LNCAP (cell line): Measurements from ENCODE around the gene PDCD4.

Experiments used
- TF ChIP-seq, protein P1 (sequence below): fragments of 450-650 bp; IDR thresholded peaks from 2 replicates; pipeline ENCODE4 v1.5.1; 2017; ENCODE audit warnings: mild to moderate bottlenecking

The PDCD4 gene

DNA sequence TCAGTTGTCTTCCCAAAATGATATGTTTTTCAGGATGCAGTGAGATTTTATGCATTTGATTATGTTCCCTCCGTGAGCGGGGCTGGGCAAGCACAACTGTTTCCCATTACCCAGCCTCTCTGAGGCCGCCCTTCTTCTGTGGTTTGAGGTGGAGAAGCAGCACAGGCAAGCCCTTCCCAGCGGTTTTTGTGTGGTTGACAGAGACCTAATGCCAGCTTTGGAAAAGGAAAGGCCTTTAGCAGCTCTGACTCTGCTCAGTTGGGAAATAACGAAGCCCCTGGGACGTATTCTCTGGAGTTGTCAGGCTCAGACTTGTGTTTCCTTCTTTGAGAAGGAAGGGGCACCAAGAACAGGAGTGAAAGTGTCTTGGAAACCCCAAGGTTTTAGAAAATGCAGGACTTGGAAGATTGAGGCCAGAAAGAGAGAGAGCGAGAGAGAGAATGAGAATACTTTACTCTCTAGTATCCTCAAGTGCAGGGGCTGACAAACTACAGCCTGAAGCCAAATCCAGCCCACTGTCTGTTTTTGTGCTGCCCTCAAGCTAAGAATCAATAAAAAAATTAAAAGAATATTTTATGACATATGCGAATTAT lies 20.6 kb upstream of the PDCD4 start:
- TF ChIP-seq, protein P1, sequence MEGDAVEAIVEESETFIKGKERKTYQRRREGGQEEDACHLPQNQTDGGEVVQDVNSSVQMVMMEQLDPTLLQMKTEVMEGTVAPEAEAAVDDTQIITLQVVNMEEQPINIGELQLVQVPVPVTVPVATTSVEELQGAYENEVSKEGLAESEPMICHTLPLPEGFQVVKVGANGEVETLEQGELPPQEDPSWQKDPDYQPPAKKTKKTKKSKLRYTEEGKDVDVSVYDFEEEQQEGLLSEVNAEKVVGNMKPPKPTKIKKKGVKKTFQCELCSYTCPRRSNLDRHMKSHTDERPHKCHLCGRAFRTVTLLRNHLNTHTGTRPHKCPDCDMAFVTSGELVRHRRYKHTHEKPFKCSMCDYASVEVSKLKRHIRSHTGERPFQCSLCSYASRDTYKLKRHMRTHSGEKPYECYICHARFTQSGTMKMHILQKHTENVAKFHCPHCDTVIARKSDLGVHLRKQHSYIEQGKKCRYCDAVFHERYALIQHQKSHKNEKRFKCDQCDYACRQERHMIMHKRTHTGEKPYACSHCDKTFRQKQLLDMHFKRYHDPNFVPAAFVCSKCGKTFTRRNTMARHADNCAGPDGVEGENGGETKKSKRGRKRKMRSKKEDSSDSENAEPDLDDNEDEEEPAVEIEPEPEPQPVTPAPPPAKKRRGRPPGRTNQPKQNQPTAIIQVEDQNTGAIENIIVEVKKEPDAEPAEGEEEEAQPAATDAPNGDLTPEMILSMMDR = no peak

DNA sequence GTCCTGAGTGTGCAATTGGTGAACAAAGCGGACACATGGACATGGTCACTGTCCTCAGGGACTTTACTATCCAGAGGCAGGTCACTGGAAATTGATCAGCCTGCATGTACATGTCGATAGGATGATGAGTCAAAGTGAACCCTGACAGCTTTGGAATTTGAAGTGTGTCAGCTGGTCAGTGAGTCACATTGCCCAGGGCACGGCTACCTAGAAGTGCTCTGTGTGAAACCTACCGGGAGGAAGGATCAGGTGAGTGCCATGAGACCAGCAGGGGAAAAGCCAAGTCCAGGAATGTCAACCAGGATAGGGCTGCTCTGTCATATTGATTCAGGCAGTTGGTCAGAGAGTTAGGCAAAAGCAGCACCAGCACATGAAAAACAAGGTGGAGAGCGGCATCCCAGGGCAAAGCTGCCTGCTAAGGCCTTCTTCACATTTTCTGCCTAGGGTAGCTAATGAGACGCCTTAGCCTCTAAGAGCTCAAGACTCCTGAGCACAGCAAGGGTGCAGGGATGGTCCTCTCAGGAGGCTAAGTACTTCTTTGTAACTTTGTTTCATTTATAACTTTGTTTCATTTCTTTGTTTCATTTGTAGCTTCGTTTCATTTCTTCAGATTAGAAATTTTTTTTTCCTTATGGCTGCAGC lies 19.4 kb upstream of the PDCD4 start:
- TF ChIP-seq, protein P1 = no peak

DNA sequence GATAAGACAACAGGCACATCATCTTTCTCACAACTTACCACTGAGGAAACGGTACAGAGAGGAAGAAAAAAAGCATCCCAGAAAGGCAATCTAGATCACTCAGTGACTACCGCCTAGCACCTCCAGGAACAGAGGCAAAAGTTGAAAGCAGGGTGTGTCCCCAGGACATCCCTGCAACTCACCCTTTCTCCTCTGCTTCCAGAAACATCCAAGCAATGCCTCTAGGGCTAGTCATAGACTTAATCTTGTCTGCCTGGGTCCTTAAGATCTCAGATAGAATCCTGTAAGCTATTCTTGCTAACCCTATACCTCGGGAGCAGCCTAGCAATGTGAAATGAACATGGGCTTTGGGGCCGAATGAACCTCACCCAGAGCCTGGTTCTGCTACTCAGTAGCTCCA lies 18.8 kb upstream of the PDCD4 start:
- TF ChIP-seq, protein P1 = no peak

DNA sequence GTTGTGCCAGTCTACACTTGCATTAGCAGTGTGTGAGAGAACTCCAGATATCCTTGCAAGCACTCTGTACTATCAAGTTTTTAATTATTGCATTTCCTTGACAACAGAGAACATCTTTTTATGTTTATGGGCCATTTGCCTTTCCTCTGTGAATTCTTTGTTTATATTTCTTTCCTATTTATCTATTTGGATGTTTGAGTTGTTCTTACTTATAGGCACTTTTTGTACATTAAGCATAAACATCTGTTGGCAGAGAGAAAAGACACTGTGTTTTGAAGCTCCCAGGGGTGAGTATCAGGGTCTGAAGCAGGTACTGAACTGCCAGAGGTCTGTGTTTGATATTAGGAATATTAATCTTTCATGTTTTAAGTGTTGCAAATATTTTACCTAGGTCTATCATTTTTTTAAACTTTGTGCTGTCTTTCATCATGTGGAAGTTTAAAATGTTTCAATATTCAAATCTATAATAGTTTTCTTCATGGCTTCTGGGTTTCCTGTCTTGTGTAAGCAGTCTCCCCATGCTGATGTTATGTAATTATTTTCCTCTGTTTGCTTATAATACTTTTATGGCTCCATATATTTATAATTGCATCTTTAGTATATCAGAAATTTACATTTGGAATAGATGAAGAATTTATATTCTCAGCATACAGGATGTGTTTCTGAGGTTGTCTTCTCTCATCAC lies 17.7 kb upstream of the PDCD4 start:
- TF ChIP-seq, protein P1 = no peak

DNA sequence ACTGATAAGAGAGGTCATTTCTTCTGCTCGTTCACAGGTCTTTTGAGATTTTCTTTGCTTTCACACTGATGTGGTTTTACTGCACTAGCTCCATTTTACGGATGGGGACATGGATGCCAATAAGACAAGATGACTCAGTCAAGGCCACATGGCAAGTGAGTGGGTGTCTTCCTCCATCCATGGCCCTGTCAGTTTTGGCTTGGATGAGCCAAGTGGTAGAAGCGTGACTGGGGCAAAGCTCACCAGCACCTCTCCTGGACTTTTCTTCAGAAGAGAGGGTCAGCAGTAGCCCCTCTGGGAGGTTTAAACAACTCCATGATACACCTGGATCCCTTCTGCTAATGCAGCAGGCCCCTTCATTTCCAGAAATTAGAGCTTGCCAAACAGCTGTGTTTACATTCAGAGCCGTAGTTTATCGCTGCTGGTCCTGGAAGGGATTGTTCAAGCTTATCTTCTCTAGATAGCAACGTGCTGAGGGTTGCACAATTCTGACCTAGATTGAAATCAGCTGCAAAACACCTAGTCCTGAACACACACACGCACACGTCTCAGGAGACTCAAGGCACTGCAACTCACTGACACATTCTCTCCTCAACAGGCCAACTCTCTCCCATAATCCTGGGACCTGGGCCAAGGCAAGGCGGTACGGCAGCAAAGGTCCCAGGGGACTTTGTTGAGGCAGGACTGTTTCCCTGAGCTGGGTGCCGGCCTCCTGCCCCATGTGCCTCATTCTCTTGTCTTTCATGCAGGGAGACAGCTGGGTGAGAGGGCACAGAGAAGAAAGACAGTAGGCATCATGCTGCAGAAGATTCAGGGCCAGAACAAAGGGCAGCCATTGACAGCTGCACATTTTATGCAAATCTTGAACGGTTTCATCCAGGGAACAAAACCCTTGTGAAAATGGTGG lies 14.2 kb upstream of the PDCD4 start:
- TF ChIP-seq, protein P1 = no peak

DNA sequence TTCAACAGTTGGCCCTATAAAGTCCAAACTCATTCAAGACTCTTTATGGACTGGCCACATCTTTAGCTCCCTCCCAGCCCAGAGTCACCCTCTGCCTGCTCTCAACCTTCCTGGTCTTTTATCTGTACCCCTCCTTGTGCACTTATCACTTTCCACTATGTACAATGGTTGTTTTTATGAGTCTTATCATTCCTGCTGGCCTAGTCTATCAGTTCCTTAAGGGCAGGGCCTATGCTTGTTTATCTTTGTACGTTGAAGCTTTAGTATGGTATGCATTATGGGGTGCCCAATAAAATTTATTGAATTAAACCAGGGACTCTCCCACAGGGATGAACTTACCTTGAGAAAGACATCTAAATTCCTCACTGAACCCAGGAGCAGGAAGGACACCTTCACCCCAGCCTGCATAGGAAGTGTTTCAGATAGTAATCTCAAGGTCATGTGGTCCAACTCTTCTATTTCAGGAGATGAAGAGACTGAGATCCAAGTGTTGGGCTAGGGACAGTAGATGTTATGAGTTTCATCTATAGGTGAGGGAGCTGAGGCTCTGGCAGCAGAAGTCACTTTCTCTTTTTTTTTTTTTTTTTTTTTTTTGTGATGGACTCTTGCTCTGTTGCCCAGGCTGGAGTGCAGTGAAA lies 13.3 kb upstream of the PDCD4 start:
- TF ChIP-seq, protein P1 = no peak
